HG03139 (cell line): ENCODE measurements around the gene RND3.

Experiments
- ATAC-seq: cut with Tn5 transposase; IDR thresholded peaks from one replicate; pipeline ENCODE4 v1.9.1; 2021; ENCODE audit not compliant: unreplicated experiment

Gene RND3

DNA sequence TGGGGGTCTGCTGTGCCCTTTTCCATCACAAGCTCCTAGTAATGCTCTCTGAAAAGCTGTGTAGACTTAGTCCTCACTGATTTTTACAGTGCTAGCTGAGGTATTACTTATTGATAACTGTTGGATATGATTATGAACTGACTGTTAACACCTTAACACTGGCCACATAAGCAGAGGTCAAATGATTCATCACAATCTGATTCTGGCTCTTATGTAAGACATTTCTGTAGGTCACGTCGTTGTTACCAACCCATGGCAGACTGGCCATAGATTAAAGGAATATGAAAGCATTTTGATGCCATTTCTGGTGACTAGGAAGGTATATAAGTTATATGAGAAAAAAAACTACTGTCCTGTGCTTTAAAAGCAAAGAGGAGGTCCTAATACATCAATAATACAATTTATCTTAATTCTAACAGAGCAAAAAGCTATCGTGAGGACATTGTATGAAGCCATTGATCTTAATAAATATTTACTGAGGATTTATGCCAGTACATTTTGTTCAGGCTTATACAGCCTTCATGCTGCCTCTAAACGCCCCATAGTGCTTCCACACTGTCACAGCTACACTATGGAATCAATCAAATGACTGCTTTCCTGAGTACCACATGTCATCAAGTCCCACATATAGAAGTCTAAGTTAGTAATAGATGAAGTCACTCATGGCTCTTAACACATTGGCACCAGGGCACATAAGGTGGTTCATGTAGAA lies 6.9 kb upstream of the RND3 start:
- ATAC-seq: no peak

DNA sequence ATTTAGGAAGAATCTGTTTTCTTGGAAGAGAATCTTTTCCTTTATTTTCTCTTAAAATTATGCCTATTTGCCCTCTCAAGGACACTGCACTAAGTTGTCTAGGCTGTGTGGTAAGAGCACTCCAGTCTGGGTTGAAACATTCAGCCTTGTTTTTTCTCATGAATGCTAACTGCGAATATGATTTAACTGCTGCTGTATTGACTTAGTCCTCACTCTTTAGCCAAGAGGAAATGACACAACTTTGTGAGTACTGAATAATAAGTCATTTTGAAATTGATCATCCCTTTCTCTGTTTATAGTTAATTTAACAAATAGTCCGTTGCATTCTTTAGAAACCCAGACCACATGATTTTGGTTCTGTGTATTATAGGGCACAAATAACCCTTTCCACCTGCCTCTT lies 4.5 kb upstream of the RND3 start:
- ATAC-seq: no peak

- ATAC-seq: no peak
These were observed 4.0 kb upstream of the RND3 start for GRCh38 chr2:150491430-150491829.

DNA sequence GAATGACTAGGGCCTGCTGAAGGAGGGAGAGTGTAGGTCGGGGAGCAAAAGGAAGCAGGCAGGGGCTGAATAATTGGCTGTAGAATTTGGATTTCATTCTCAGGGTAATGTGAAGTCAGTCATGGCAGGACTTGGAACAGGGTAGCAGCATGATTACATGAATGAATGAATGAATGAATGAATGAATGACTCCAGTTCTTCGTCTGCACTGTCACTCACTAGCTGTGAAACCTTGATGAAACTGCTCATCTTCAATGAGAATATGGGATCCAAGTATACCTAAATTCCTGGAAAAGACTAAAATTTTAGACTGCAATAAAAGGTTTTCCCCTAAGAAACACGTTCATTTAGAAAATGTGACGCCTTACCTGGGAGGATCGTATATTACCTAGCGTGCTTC lies 3.0 kb upstream of the RND3 start:
- no peak for ATAC-seq

GRCh38 chr2:150486539-150487484 lies 655 bp downstream of the RND3 start:
- ATAC-seq: no peak

DNA sequence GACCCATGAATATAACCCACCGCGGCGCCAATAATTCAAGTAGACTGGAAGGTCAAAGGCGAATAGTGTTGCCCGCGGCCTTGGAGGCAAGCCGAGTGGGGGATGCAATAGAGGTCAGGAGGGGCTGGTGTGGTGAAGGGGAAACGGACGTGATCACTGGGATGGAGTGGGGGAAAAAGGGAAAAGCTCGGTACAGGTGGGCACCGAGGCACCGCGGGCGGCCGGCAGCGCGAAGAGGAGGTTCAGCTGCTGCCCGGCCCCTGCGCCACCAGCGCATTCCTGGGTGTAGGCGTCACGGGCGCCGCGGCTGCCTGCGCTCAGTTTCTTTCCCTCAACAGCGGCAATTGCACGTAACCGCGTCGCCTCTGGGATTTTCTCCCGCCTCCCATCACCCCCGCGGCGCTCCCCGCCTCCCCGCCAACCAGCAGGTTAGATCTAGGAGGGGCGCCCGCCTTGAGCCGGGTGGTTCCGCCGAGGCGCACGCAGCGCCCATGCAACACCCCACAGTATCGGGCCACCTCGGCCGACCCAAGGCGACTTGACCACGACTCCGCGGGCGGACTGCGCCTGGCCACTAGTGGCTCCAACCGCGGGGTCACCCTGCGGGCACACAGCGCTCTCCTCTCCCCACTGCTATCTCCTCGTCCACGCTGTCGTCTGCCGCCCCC lies 1.5 kb downstream of the RND3 start:
- no peak for ATAC-seq

- no peak for ATAC-seq
These were observed 2.2 kb downstream of the RND3 start for GRCh38 chr2:150485114-150485870.

GRCh38 chr2:150484461-150485021 lies 2.9 kb downstream of the RND3 start:
- ATAC-seq: no peak

DNA sequence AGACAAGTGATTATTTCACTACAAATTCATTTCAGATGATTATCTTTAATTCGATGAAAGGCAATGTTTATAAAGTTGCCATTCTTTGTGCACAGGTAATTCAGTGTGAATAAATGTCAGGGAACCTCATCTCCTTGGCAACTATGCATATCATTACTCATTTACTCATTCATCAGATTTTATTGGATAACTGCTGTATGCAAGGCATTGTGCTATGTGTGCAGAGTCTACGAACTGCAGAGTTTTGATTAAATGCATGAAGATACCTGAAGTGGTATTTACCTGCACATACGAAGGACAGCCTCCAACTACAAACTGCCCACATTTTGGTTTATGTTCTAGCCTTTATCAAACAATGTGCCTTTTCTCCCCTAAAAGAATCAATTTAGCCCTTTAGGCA lies 3.5 kb downstream of the RND3 start:
- ATAC-seq: no peak

DNA sequence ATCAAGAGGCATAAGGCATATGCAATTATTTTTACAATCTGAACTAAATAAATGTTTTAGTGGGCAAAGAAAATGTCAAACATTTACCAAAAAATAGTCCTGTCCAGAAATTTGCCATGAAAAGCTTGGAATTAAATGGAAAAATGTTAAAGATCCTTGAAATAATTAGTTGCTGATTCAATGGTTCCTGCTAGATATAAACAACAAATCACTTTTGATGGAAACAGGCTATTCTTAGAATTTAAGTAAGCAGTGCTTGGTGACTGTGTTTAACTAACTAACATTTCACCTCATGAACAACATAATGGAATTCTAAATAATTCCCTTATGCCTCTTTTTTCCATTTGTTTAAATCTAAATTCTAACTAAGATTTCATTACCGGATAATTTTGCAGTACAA lies 3.9 kb downstream of the RND3 start:
- no peak for ATAC-seq

DNA sequence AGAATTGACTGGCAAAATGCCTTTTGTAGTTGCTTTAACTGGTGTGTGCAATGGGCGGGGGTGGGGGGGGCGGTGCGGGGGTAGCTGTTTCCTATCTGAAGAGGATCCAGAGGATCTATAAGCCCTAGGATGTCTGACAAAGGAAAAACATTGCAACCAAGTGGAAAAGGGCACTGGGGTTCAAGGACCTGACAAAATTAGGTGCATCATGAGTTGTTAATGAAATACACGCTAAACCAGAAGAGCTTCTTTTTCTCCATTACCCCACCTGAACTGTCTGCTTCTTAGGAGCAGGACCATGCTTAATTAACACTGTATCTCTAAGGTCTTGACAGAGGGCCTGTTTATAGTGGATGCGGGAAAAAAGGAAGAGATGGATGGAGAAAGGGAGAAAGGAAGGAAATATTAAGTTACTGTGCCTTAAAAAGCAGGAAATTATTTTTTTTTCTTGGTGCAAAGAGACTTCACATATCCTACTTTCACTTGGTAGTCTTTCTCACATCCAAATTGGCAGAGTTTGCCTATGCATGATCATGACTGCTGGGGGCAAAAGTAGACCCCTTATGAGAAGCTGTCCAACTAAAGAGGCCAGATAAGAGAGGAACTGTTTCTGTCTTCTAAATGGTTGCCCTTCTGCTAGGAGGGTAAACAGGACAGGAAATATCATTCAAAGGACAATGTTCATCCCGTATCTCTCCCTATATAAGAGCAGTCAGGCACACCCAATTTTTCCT lies 4.6 kb downstream of the RND3 start:
- ATAC-seq: no peak

GRCh38 chr2:150482111-150482510 lies 5.4 kb downstream of the RND3 start:
- no peak for ATAC-seq

DNA sequence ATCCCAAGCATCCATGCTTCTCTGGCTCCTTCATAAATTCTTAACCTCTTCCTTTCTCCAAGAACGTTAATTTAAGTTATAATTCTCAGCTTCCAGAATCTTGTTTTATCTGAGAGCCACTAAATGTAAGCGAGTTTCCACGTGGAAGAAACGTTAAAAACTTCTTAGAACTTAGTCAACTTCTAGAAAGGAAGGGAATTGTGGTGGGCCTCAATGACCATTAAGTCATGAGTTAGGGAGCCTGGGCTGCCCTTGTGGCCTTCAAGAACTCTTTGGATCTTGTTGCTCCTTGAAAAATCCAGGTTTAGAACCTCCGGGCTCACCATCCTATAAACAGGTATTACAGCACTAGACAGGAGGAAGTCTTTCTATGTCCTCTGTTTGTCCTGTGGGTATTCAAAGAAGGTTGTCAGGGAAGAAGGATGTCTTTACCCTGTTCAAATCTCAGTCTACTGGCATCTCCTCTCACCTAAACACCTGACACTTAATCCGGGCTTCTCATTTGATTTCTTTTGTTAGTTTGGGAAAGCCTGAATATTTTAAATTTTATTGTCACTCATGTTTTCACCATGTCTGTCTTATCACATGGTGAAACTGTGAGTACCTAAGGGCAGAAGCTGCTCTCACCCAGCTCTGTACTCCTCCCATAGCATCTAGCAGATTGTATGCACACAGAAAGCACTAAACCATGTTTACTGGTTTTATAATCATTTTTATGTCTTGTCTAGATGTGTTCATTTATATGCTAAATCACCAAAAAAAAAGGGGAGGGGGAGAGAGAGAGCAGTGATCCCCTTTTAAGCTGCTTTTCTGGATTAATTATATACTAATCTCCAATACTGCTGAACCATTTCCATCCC lies 6.3 kb downstream of the RND3 start:
- no peak for ATAC-seq

DNA sequence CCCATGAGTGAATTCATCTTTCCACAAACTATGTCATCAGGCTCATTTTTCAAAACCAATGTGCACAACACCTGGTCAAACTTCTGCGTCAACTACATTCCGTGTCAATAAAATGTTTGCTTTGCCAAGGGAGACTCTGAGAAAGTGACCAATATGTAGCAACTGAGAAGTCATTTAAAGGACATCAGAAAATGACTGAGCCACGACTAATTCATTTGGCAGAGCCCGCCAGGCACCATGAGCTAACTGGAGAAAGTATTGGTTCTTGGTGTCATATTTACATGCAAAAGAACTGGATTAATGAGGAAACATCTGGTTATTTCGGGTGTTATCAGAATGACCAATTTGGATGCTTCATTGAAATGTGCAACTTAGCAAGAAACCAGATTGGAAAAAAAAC lies 7.2 kb downstream of the RND3 start:
- no peak for ATAC-seq

DNA sequence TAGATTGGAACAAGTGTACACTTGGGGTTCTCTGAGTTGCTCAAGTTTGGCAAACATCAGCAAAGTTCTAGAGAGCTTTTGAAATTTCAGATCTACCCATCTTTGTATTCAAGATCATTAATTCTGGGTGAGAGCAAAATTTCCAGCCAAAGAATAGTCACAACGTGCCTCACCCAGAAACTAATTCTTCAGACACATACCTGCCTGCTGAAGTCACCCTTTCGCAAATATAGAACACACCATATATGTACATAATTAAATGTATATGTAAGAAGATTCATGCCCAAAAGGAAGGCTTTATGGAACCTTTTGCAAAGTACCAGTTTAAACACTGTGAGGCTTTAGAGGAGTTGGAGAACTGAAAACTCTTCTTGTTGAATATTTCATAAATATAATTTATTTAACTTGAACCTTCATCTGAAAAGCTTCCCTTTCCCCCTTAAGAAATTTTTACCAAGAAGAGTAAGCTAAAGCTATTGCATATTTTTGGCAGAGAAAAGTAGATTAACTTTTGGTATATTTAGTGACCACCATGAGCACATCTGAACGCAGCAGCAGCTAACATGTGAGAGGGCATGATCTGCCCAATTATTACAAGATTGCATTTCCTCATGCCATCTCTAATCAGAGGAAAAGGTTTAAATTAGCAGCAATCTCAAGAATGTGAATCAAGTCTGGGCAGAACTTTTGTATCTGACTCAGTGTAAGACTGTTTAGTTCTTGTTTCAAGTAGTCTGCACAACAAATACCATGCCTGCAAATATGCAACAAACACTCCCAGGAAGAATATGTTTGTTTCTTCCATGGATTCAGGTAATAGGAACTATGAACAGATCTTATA lies 8.2 kb downstream of the RND3 start:
- no peak for ATAC-seq

- no peak for ATAC-seq
These were observed 9.1 kb downstream of the RND3 start for GRCh38 chr2:150478200-150478974.

DNA sequence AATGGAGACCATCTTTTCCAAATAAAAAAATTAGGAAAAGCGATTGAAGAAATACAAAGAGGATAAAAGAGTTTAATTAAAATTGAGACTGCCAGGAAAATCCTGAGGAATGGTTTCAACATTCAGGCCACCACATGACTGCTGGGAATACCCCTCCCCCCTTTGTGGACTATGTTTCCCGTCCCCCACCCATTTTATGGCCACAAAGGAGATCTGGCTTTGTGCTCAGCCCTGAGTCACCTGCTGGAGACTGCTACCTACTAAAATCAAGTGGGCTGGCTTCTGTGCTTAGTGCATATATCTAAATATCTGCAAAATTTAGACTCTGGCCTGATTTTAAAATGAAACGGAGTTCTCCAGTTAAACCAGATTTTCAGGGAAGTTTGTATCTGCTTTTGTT lies 10.1 kb downstream of the RND3 start:
- no peak for ATAC-seq
